ENCODE measurements around the gene PCDHA13. TPM values are rescaled to one million over a fixed set of nuclear protein-coding genes. Genes with fewer than 3 reads are reported as not detected.
A peak's percentile ranks its signal among the peaks of the same experiment; 100 is the strongest.

PCDHA13 gene
- total RNA-seq, 2 experiments from 2014 or later = not detected

DNA sequence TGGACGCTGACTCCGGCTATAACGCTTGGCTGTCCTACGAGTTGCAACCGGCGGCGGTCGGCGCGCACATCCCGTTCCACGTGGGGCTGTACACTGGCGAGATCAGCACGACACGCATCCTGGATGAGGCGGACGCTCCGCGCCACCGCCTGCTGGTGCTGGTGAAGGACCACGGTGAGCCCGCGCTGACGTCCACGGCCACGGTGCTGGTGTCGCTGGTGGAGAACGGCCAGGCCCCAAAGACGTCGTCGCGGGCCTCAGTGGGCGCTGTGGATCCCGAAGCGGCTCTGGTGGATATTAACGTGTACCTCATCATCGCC is 4.7 kb upstream of the PCDHA13 start:
- no peaks in the 10 kb centered on the region for H3K36me3 Mint-ChIP-seq (ENCODE audit: low read depth)
- ChIA-PET POLR2A (no interaction called here), CTCF (no interaction called here)
- H3K27ac Mint-ChIP-seq = no peak overlapping the region
- H3K27me3 Mint-ChIP-seq (ENCODE audit: low read depth) = peaks cover 3% of the 10 kb centered on the region
- ATAC-seq (no peak), DNase-seq (no peak)
- H3K9me3 Mint-ChIP-seq (ENCODE audit: insufficient read depth) = peaks cover 13% of the 10 kb centered on the region
- no peaks in the 10 kb centered on the region for H3K4me1 Mint-ChIP-seq (ENCODE audit: low read depth)
- H3K4me3 Mint-ChIP-seq = peak overlapping the region; percentile 8

GRCh38 chr5:140882591-140882899 is 621 bp downstream of the PCDHA13 start:
- H3K36me3 Mint-ChIP-seq (ENCODE audit: low read depth) = no peaks in the 10 kb centered on the region
- H3K4me1 Mint-ChIP-seq (ENCODE audit: low read depth) = no peaks in the 10 kb centered on the region
- no peak for ATAC-seq
- no peak overlapping the region for H3K4me3 Mint-ChIP-seq
- ChIA-PET CTCF (no interaction called here), POLR2A (no interaction called here)
- no peak overlapping the region for H3K27ac Mint-ChIP-seq
- H3K27me3 Mint-ChIP-seq (ENCODE audit: low read depth) = peaks cover 3% of the 10 kb centered on the region
- DNase-seq = no peak
- peaks cover 9% of the 10 kb centered on the region for H3K9me3 Mint-ChIP-seq (ENCODE audit: insufficient read depth)

GRCh38 chr5:140883373-140883772 is 1.4 kb downstream of the PCDHA13 start:
- ChIA-PET POLR2A (no interaction called here), CTCF (no interaction called here)
- H3K4me3 Mint-ChIP-seq = no peak overlapping the region
- no peaks in the 10 kb centered on the region for H3K36me3 Mint-ChIP-seq (ENCODE audit: low read depth)
- no peaks in the 10 kb centered on the region for H3K4me1 Mint-ChIP-seq (ENCODE audit: low read depth)
- DNase-seq = no peak
- no peak for ATAC-seq
- H3K9me3 Mint-ChIP-seq (ENCODE audit: insufficient read depth) = peaks cover 9% of the 10 kb centered on the region
- H3K27me3 Mint-ChIP-seq (ENCODE audit: low read depth) = peaks cover 3% of the 10 kb centered on the region
- H3K27ac Mint-ChIP-seq = no peak overlapping the region

DNA sequence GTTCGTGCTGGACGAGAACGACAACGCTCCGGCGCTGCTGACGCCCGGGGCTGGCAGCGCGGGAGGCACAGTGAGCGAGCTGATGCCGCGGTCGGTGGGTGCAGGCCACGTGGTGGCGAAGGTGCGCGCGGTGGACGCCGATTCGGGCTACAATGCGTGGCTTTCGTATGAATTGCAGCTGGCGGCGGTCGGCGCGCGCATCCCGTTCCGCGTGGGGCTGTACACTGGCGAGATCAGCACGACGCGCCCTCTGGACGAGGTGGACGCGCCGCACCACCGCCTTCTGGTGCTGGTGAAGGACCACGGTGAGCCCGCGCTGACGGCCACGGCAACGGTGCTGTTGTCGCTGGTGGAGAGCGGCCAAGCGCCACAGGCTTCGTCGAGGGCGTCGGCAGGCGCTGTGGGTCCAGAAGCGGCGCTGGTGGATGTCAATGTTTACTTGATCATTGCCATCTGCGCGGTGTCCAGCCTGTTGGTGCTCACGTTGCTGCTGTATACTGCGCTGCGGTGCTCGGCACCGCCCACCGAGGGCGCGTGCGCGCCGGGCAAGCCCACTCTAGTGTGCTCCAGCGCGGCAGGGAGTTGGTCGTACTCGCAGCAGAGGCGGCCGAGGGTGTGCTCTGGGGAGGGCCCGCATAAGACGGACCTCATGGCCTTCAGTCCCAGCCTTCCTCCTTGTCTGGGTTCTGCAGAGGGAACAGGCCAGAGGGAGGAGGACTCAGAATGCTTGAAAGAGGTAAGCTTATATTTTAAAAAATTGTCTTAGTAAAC is 2.2 kb downstream of the PCDHA13 start:
- ATAC-seq (no peak), DNase-seq (no peak)
- CTCF ChIA-PET = no interaction called here
- Mint-ChIP-seq H3K27ac (no peak overlapping the region), H3K9me3 (ENCODE audit: insufficient read depth) (peaks cover 6% of the 10 kb centered on the region), H3K4me1 (ENCODE audit: low read depth) (no peaks in the 10 kb centered on the region), H3K4me3 (no peak overlapping the region), H3K27me3 (ENCODE audit: low read depth) (peaks cover 3% of the 10 kb centered on the region), H3K36me3 (ENCODE audit: low read depth) (no peaks in the 10 kb centered on the region)
- POLR2A ChIA-PET = no interaction called here

DNA sequence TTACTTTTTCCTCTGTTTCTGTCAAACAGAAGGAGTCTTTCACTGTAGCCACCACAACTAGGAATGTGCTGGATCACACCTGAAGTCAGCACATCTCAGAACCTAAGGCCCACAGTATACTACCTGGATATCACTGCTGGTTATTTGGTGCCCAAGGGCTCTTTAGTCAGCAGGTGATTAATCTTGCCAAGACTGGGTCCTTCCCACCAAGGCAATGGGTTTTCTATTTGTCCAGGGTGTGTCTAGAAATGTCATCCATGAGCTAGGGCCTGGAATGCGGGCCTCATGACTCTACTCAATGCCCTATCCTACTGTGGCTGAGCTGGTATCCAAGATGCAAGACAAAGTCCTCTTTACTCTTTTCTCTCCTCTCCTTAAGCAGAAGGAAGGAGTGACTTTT is 34.4 kb downstream of the PCDHA13 start:
- Mint-ChIP-seq H3K4me3 (no peak overlapping the region), H3K36me3 (ENCODE audit: low read depth) (no peaks in the 10 kb centered on the region), H3K27me3 (ENCODE audit: low read depth) (no peaks in the 10 kb centered on the region), H3K4me1 (ENCODE audit: low read depth) (no peaks in the 10 kb centered on the region), H3K9me3 (ENCODE audit: insufficient read depth) (peaks cover 7% of the 10 kb centered on the region), H3K27ac (no peak overlapping the region)
- POLR2A ChIA-PET = no interaction called here
- DNase-seq (no peak), ATAC-seq (no peak)
- CTCF ChIA-PET = no interaction called here

DNA sequence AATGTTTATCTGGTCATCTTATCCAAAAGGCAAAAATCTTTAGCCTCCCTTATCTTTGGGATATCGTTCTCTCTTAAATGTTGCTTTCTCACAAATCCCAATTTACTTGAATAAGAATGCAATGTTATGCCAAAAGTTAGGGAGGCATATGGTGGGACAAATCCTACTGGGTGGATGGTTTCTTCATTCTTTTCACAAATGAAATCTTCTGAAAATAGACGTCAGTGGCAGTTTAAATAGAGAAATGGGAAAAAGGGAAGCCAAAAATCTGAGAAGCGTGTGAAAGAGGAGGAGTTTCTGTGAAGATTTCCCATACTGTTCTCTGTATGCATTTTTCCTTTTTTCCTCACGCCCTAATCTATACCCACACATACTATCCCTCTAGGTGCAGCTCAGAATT is 41.7 kb downstream of the PCDHA13 start:
- CTCF ChIA-PET = no interaction called here
- H3K4me1 Mint-ChIP-seq (ENCODE audit: low read depth) = no peaks in the 10 kb centered on the region
- no peak overlapping the region for H3K4me3 Mint-ChIP-seq
- peaks cover 2% of the 10 kb centered on the region for H3K36me3 Mint-ChIP-seq (ENCODE audit: low read depth)
- ATAC-seq = no peak
- no peaks in the 10 kb centered on the region for H3K9me3 Mint-ChIP-seq (ENCODE audit: insufficient read depth)
- POLR2A ChIA-PET = no interaction called here
- peaks cover 24% of the 10 kb centered on the region for H3K27me3 Mint-ChIP-seq (ENCODE audit: low read depth)
- DNase-seq = no peak
- no peak overlapping the region for H3K27ac Mint-ChIP-seq

GRCh38 chr5:140925806-140926442 is 44.0 kb downstream of the PCDHA13 start, which contains the start of gene PCDHAC1:
PCDHAC1 (plus strand) TSS chr5:140926299; CDS start chr5:140926893, 594 bp downstream.
- Mint-ChIP-seq H3K36me3 (ENCODE audit: low read depth) (peaks cover 2% of the 10 kb centered on the region), H3K4me3 (no peak within 1 kb of the TSS)

GRCh38 chr5:140926443-140927227 is 44.7 kb downstream of the PCDHA13 start:
- CTCF ChIA-PET = no interaction called here
- peak overlapping the region; percentile 30 for H3K27ac Mint-ChIP-seq
- no peak overlapping the region for H3K4me3 Mint-ChIP-seq

More at GRCh38 chr5:140925806-140926442, 44.0 kb downstream of the PCDHA13 start, which contains the start of gene PCDHAC1:
- ChIA-PET POLR2A (no interaction called here), CTCF (no interaction called here)
- peaks cover 24% of the 10 kb centered on the region for H3K27me3 Mint-ChIP-seq (ENCODE audit: low read depth)
- peak within 1 kb of the TSS; percentile 37 for H3K27ac Mint-ChIP-seq
- H3K4me1 Mint-ChIP-seq (ENCODE audit: low read depth) = no peaks in the 10 kb centered on the region
- DNase-seq = no peak
- H3K9me3 Mint-ChIP-seq (ENCODE audit: insufficient read depth) = peaks cover 4% of the 10 kb centered on the region
- ATAC-seq = no peak

DNA sequence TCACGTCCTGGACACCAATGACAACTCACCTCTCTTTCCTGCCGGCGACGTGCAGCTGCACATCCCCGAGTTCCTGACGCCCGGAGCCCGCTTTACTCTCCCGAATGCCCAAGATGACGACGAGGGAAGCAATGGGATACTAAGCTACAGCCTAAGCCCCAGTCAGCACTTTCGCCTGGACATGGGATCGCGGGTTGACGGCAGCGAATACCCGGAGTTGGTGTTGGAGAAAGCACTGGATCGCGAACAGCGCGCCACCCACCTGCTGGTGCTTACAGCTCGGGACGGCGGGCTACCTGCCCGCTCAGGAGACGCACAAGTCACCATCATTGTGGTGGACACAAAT is 45.3 kb downstream of the PCDHA13 start:
- ChIA-PET POLR2A (no interaction called here), CTCF (no interaction called here)
- Mint-ChIP-seq H3K4me3 (no peak overlapping the region), H3K36me3 (ENCODE audit: low read depth) (peaks cover 2% of the 10 kb centered on the region), H3K27me3 (ENCODE audit: low read depth) (peaks cover 24% of the 10 kb centered on the region), H3K27ac (peak overlapping the region; percentile 30), H3K9me3 (ENCODE audit: insufficient read depth) (peaks cover 4% of the 10 kb centered on the region), H3K4me1 (ENCODE audit: low read depth) (no peaks in the 10 kb centered on the region)
- ATAC-seq (no peak), DNase-seq (no peak)

More at GRCh38 chr5:140926443-140927227, 44.7 kb downstream of the PCDHA13 start:
- Mint-ChIP-seq H3K4me1 (ENCODE audit: low read depth) (no peaks in the 10 kb centered on the region), H3K9me3 (ENCODE audit: insufficient read depth) (peaks cover 4% of the 10 kb centered on the region), H3K27me3 (ENCODE audit: low read depth) (peaks cover 24% of the 10 kb centered on the region), H3K36me3 (ENCODE audit: low read depth) (peaks cover 2% of the 10 kb centered on the region)
- DNase-seq (no peak), ATAC-seq (no peak)
- POLR2A ChIA-PET = no interaction called here

Other genes with a start within 250 kb of the PCDHA13 start
- gene CD14, start 248.9 kb upstream of the PCDHA13 start, total RNA-seq = under 1 TPM; 0.42 to 0.45 TPM
- gene TMCO6, start 242.7 kb upstream of the PCDHA13 start, total RNA-seq = 10 to 100 TPM; 30.5 to 36.5 TPM
- 10 to 100 TPM; 81.6 to 84.0 TPM for gene NDUFA2, start 234.5 kb upstream of the PCDHA13 start, total RNA-seq
- 100 to 1,000 TPM in 1 of 2 experiments, 10 to 100 TPM in 1; 92.1 to 104 TPM for gene IK, start 234.3 kb upstream of the PCDHA13 start, total RNA-seq
- gene WDR55, start 217.2 kb upstream of the PCDHA13 start, total RNA-seq = 10 to 100 TPM; 40.1 to 41.1 TPM
- 1 to 10 TPM; 3.1 to 4.1 TPM for gene DND1, start 208.5 kb upstream of the PCDHA13 start, total RNA-seq
- gene HARS1, start 190.8 kb upstream of the PCDHA13 start, total RNA-seq = 10 to 100 TPM; 81.6 to 87.6 TPM
- 10 to 100 TPM; 27.3 to 29.0 TPM for gene HARS2, start 190.7 kb upstream of the PCDHA13 start, total RNA-seq
- gene ZMAT2, start 181.7 kb upstream of the PCDHA13 start, total RNA-seq = 10 to 100 TPM; 43.3 to 47.4 TPM
- not detected for gene PCDHA1, start 96.0 kb upstream of the PCDHA13 start, total RNA-seq
- gene PCDHA2, start 87.3 kb upstream of the PCDHA13 start, total RNA-seq = not detected
- not detected for gene PCDHA3, start 81.1 kb upstream of the PCDHA13 start, total RNA-seq
- gene PCDHA4, start 75.1 kb upstream of the PCDHA13 start, total RNA-seq = not detected
- not detected for gene PCDHA5, start 60.5 kb upstream of the PCDHA13 start, total RNA-seq
- not detected for gene PCDHA6, start 54.2 kb upstream of the PCDHA13 start, total RNA-seq
- gene PCDHA7, start 47.9 kb upstream of the PCDHA13 start, total RNA-seq = not detected
- gene PCDHA8, start 40.9 kb upstream of the PCDHA13 start, total RNA-seq = not detected
- gene PCDHA9, start 33.7 kb upstream of the PCDHA13 start, total RNA-seq = not detected
- not detected for gene PCDHA10, start 26.2 kb upstream of the PCDHA13 start, total RNA-seq
- gene PCDHA11, start 13.2 kb upstream of the PCDHA13 start, total RNA-seq = not detected
- not detected for gene PCDHA12, start 6.8 kb upstream of the PCDHA13 start, total RNA-seq
- gene PCDHAC1, start 44.2 kb downstream of the PCDHA13 start, total RNA-seq = not detected
- gene PCDHAC2, start 84.4 kb downstream of the PCDHA13 start, total RNA-seq = not detected
- gene PCDHB1, start 169.2 kb downstream of the PCDHA13 start, total RNA-seq = not detected
- gene PCDHB2, start 212.5 kb downstream of the PCDHA13 start, total RNA-seq = not detected
- gene PCDHB3, start 218.3 kb downstream of the PCDHA13 start, total RNA-seq = not detected
- not detected for gene PCDHB4, start 239.7 kb downstream of the PCDHA13 start, total RNA-seq